Neural progenitor cell (in vitro differentiated cells): ENCODE measurements around the gene RTN4RL1. TPM values are rescaled to one million over a fixed set of nuclear protein-coding genes. Genes with fewer than 3 reads are reported as not detected.
A peak's percentile ranks its signal among the peaks of the same experiment; 100 is the strongest.

ENCODE experiments used
- DNase-seq: peaks from one replicate; pipeline ENCODE4 v3.0.0-alpha.2; 2016; ENCODE audit warnings: low spot score
- H2AFZ ChIP-seq: fragments of 200-600 bp; sonication (generic); replicated peaks from 2 replicates; pipeline ENCODE4 v1.6.1; 2016; ENCODE audit warnings: antibody characterized with exemption
- H3F3A ChIP-seq: fragments of 200-600 bp; sonication (generic); 2 replicates; pipeline ENCODE4 v1.6.1; 2016; ENCODE audit warnings: antibody characterized with exemption, low read depth
- H3K27ac ChIP-seq: fragments of 200-600 bp; sonication (generic); 2 replicates; pipeline ENCODE4 v1.5.1; 2016; ENCODE audit warnings: mild to moderate bottlenecking
- H3K27me3 ChIP-seq: fragments of 200-600 bp; sonication (generic); 2 replicates; pipeline ENCODE4 v1.6.1; 2016; ENCODE audit warnings: mild to moderate bottlenecking, moderate library complexity
- H3K36me3 ChIP-seq: fragments of 200-600 bp; sonication (generic); 2 replicates; pipeline ENCODE4 v1.5.1; 2016
- H3K4me1 ChIP-seq: fragments of 200-600 bp; sonication (generic); 2 replicates; pipeline ENCODE4 v1.6.1; 2016; ENCODE audit warnings: mixed run types
- H3K4me2 ChIP-seq: fragments of 200-600 bp; sonication (generic); 2 replicates; pipeline ENCODE4 v1.6.1; 2016
- H3K4me3 ChIP-seq: fragments of 200-600 bp; sonication (generic); 2 replicates; pipeline ENCODE4 v1.5.1; 2016
- H3K79me2 ChIP-seq: fragments of 200-600 bp; sonication (generic); 2 replicates; pipeline ENCODE4 v1.6.1; 2016; ENCODE audit warnings: low read depth
- H3K9ac ChIP-seq: fragments of 200-600 bp; sonication (generic); 2 replicates; pipeline ENCODE4 v1.6.1; 2016
- H3K9me3 ChIP-seq: fragments of 200-600 bp; sonication (generic); 2 replicates; pipeline ENCODE4 v1.5.1; 2016; ENCODE audit warnings: low read depth
- H4K20me1 ChIP-seq: fragments of 200-600 bp; sonication (generic); 2 replicates; pipeline ENCODE4 v1.6.1; 2016; ENCODE audit warnings: low read depth
- H3K27ac Mint-ChIP-seq: 3 replicates; pipeline ENCODE4 v1.8.0; 2021; ENCODE audit warnings: mixed read lengths
- H3K27me3 Mint-ChIP-seq: 2 replicates; pipeline ENCODE4 v1.8.0; 2022; ENCODE audit warnings: low read depth, mild to moderate bottlenecking, inconsistent platforms, moderate library complexity, mixed read lengths; ENCODE audit not compliant: insufficient read depth
- H3K36me3 Mint-ChIP-seq: 3 replicates; pipeline ENCODE4 v1.8.0; 2021; ENCODE audit warnings: mixed read lengths
- H3K4me1 Mint-ChIP-seq: 3 replicates; pipeline ENCODE4 v1.8.0; 2021; ENCODE audit warnings: mixed read lengths
- H3K4me3 Mint-ChIP-seq: 3 replicates; pipeline ENCODE4 v1.8.0; 2021; ENCODE audit warnings: mild to moderate bottlenecking, moderate library complexity, mixed read lengths
- H3K9me3 Mint-ChIP-seq: 3 replicates; pipeline ENCODE4 v1.8.0; 2020; ENCODE audit warnings: mixed read lengths
- CTCF ChIP-seq: fragments of 200-600 bp; sonication (generic); IDR thresholded peaks from 2 replicates; pipeline ENCODE4 v1.5.1; 2017; ENCODE audit warnings: antibody characterized with exemption, mild to moderate bottlenecking
- EZH2 ChIP-seq: fragments of 200-600 bp; sonication (generic); IDR thresholded peaks from 2 replicates; pipeline ENCODE4 v1.6.1; 2017; ENCODE audit warnings: antibody characterized with exemption, mild to moderate bottlenecking, moderate library complexity
- EZH2phosphoT487 ChIP-seq: fragments of 200-600 bp; sonication (generic); IDR thresholded peaks from 2 replicates; pipeline ENCODE4 v1.6.1; 2017; ENCODE audit warnings: antibody characterized with exemption
- total RNA-seq: library from RNA; depleted of rRNA; stranded (reverse); fragments of >200 nt; gene quantifications from 2 replicates; pipeline ENCODE4 v1.2.3, GENCODE V29; 2015; ENCODE audit warnings: low replicate concordance

RTN4RL1 gene
- total RNA-seq, 1 donor from 2014 or later: 3.4 TPM

DNA sequence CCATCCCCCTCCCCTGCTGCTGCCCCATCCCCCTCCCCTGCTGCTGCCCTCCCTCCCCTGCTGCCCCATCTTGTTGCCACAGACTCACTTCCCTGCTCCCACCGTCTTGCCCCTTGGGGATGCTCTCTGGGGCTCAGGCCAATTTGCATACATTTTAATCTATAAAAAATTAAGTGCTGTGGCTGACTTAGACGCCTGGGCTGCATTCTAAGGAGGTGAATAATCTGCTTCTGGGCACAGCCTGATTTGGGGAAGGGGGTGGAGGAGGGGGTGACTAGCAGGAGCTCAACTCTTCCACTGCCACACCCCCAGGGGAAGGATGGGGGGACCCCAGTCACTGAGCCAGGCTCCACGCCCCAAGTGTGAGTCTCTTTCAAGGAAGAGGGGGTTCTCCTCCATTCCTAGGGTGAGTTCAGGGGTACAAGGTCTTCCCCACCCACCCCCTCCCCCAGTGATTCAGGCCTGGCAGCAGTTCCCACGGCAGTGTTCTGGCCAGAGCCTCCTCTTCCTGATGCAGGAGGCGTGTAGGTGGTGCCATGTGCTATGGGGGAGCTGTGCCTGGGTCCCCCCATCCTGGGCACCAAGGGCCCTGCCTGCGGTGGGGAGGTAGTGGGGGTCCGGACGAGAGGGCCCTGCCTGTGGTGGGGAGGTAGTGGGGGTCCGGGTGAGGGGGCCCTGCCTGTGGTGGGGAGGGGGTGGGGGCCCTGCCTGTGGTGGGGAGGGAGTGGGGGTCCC, 9.8 kb upstream of the RTN4RL1 start:
- no peak overlapping the region for H3K4me3 Mint-ChIP-seq
- Histone ChIP-seq H2AFZ (no peak overlapping the region), H3F3A (no peaks in the 10 kb centered on the region), H3K4me3 (no peak overlapping the region), H3K9me3 (no peaks in the 10 kb centered on the region), H3K9ac (no peak overlapping the region), H3K27ac (no peak overlapping the region), H3K36me3 (no peaks in the 10 kb centered on the region), H3K79me2 (no peaks in the 10 kb centered on the region), H3K27me3 (no peaks in the 10 kb centered on the region), H3K4me1 (peaks cover 12% of the 10 kb centered on the region), H3K4me2 (no peak overlapping the region), H4K20me1 (peaks cover 4% of the 10 kb centered on the region)
- TF ChIP-seq CTCF (no peak), EZH2phosphoT487 (no peak), EZH2 (no peak)
- peaks cover 47% of the 10 kb centered on the region for H3K4me1 Mint-ChIP-seq
- no peak for DNase-seq
- peaks cover 10% of the 10 kb centered on the region for H3K36me3 Mint-ChIP-seq
- no peaks in the 10 kb centered on the region for H3K9me3 Mint-ChIP-seq
- H3K27me3 Mint-ChIP-seq: peaks cover 4% of the 10 kb centered on the region
- H3K27ac Mint-ChIP-seq: no peak overlapping the region

GRCh38 chr17:2034157-2034556, 9.0 kb upstream of the RTN4RL1 start:
- H3K9me3 ChIP-seq: no peaks in the 10 kb centered on the region
- no peak for TF ChIP-seq CTCF
- Mint-ChIP-seq H3K27ac (peak overlapping the region; percentile 50), H3K4me3 (peak overlapping the region; percentile 64), H3K36me3 (peaks cover 10% of the 10 kb centered on the region), H3K4me1 (peaks cover 51% of the 10 kb centered on the region), H3K27me3 (peaks cover 4% of the 10 kb centered on the region), H3K9me3 (no peaks in the 10 kb centered on the region)
- peaks cover 7% of the 10 kb centered on the region for H3K27me3 ChIP-seq
- no peak overlapping the region for H2AFZ ChIP-seq
- H3K9ac ChIP-seq: no peak overlapping the region
- H3F3A ChIP-seq: no peaks in the 10 kb centered on the region
- no peak overlapping the region for H3K27ac ChIP-seq
- H3K79me2 ChIP-seq: no peaks in the 10 kb centered on the region
- peaks cover 4% of the 10 kb centered on the region for H4K20me1 ChIP-seq
- peak overlapping the region; percentile 47 for H3K4me2 ChIP-seq
- DNase-seq: no peak
- peaks cover 12% of the 10 kb centered on the region for H3K4me1 ChIP-seq
- H3K4me3 ChIP-seq: no peak overlapping the region
- no peaks in the 10 kb centered on the region for H3K36me3 ChIP-seq

GRCh38 chr17:2033153-2033552, 8.0 kb upstream of the RTN4RL1 start:
- peak overlapping the region; percentile 74 for H3K27ac Mint-ChIP-seq
- no peak overlapping the region for H3K4me3 ChIP-seq
- H3K36me3 Mint-ChIP-seq: peaks cover 10% of the 10 kb centered on the region
- no peaks in the 10 kb centered on the region for H3K9me3 Mint-ChIP-seq
- H3K27ac ChIP-seq: no peak overlapping the region
- peaks cover 17% of the 10 kb centered on the region for H3K27me3 ChIP-seq
- H3F3A ChIP-seq: no peaks in the 10 kb centered on the region
- peaks cover 57% of the 10 kb centered on the region for H3K4me1 Mint-ChIP-seq
- peaks cover 12% of the 10 kb centered on the region for H3K4me1 ChIP-seq
- no peak overlapping the region for H3K4me2 ChIP-seq
- H3K9ac ChIP-seq: no peak overlapping the region
- no peak for DNase-seq
- H3K36me3 ChIP-seq: no peaks in the 10 kb centered on the region
- H3K27me3 Mint-ChIP-seq: peaks cover 7% of the 10 kb centered on the region
- H3K9me3 ChIP-seq: no peaks in the 10 kb centered on the region
- H3K79me2 ChIP-seq: no peaks in the 10 kb centered on the region
- no peak for TF ChIP-seq CTCF
- TF ChIP-seq EZH2phosphoT487: no peak
- peaks cover 4% of the 10 kb centered on the region for H4K20me1 ChIP-seq
- H3K4me3 Mint-ChIP-seq: peak overlapping the region; percentile 63
- no peak overlapping the region for H2AFZ ChIP-seq
